Calu3 (cell line): ENCODE results near the gene SIPA1L3. TPM values are rescaled to one million over a fixed set of nuclear protein-coding genes. Genes with fewer than 3 reads are reported as not detected.

Experiments
- BruUV-seq: library from RNA; stranded (reverse); fragments of 400-500 nt; replicated peaks from 2 replicates; lab custom pipeline; 2021; lab: Mats Ljungman, UMichigan
- CTCF ChIA-PET: fragments of 300-600 bp; sonication (Branson Sonifier 250); formaldehyde crosslinking; loops from one replicate; lab custom pipeline; 2022; ENCODE audit warnings: antibody characterized with exemption; lab: Charles Lee
- DNase-seq: peaks from one replicate; pipeline ENCODE4 v3.0.0; 2022
- H3K27ac Mint-ChIP-seq: one replicate; pipeline ENCODE4 v1.8.0; 2022; ENCODE audit warnings: mixed read lengths; ENCODE audit not compliant: unreplicated experiment
- H3K27me3 Mint-ChIP-seq: one replicate; pipeline ENCODE4 v1.8.0; 2022; ENCODE audit warnings: mixed read lengths; ENCODE audit not compliant: unreplicated experiment
- H3K36me3 Mint-ChIP-seq: one replicate; pipeline ENCODE4 v1.8.0; 2022; ENCODE audit warnings: mild to moderate bottlenecking, moderate library complexity, mixed read lengths; ENCODE audit not compliant: insufficient read depth, unreplicated experiment
- H3K4me1 Mint-ChIP-seq: one replicate; pipeline ENCODE4 v1.8.0; 2022; ENCODE audit warnings: mild to moderate bottlenecking, low read depth, mixed read lengths; ENCODE audit not compliant: unreplicated experiment
- H3K4me3 Mint-ChIP-seq: one replicate; pipeline ENCODE4 v1.8.0; 2022; ENCODE audit warnings: mild to moderate bottlenecking, low read depth, moderate library complexity, mixed read lengths; ENCODE audit not compliant: unreplicated experiment
- H3K9me3 Mint-ChIP-seq: one replicate; pipeline ENCODE4 v1.8.0; 2022; ENCODE audit warnings: low read depth, mixed read lengths; ENCODE audit not compliant: unreplicated experiment
- intact Hi-C: fragments of 100-400 bp; cut with micrococcal nuclease; formaldehyde crosslinking; loops from one replicate; pipeline ENCODE4 v1.10.0; 2022; ENCODE audit not compliant: unreplicated experiment
- total RNA-seq: library from RNA; stranded (reverse); gene quantifications from 2 replicates; pipeline ENCODE4 v1.2.3, GENCODE V29; 2022
- TF ChIP-seq, protein P1 (sequence below): fragments of 200-600 bp; IDR thresholded peaks from one replicate; pipeline ENCODE4 v1.8.0; 2022; ENCODE audit warnings: antibody characterized with exemption; ENCODE audit not compliant: unreplicated experiment

Gene SIPA1L3
- total RNA-seq, 1 experiment from 2014 or later: 127 TPM

DNA sequence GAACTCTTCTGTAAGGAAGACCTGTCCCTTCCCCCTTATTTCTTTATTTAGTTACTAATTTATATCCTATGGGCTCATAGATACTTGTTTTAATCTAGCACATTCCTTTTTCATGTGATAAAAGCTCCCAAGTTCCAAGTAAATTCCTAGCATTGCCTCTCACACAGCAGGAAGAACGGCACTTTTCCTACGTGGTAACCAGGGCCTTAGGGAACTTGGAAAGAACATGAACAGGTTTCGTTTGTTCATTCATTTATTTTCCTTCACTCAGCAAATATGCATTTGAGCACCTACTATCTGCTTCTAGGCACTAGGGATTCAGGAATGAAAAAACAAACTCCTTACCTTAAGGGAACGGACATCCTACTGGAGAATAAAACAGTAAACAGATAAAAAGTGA is 125.1 kb downstream of the SIPA1L3 start:
- Mint-ChIP-seq H3K27ac (peak overlapping the region; percentile 31), H3K27me3 (no peaks in the 10 kb centered on the region), H3K9me3 (peaks cover 2% of the 10 kb centered on the region), H3K4me1 (peaks cover 13% of the 10 kb centered on the region), H3K4me3 (no peak overlapping the region), H3K36me3 (peaks cover 21% of the 10 kb centered on the region)
- intact Hi-C loops: no loop called here
- no TSS peak for BruUV-seq
- TF ChIP-seq, protein P1, sequence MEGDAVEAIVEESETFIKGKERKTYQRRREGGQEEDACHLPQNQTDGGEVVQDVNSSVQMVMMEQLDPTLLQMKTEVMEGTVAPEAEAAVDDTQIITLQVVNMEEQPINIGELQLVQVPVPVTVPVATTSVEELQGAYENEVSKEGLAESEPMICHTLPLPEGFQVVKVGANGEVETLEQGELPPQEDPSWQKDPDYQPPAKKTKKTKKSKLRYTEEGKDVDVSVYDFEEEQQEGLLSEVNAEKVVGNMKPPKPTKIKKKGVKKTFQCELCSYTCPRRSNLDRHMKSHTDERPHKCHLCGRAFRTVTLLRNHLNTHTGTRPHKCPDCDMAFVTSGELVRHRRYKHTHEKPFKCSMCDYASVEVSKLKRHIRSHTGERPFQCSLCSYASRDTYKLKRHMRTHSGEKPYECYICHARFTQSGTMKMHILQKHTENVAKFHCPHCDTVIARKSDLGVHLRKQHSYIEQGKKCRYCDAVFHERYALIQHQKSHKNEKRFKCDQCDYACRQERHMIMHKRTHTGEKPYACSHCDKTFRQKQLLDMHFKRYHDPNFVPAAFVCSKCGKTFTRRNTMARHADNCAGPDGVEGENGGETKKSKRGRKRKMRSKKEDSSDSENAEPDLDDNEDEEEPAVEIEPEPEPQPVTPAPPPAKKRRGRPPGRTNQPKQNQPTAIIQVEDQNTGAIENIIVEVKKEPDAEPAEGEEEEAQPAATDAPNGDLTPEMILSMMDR: no peak
- DNase-seq: no peak
- CTCF ChIA-PET: no interaction called here

DNA sequence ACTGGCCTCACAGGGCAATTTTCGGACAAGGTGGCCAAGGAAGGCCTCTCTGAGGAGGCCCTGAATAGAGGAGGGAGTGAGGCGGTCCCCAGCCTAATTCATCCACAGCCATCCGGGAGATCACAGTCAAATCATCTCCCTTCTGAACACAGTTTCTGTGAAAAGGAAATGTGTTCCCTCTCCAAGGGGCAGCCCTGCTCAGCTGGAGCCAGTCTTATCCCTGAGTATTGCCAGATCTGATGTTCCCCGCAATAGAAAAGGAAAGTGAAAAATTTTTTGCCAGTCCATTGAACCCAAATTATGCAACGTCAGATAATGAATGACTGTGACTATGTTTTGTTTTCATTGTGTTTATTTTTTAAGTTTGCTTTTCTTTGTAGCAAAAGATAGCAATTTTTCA is 125.9 kb downstream of the SIPA1L3 start:
- Mint-ChIP-seq H3K36me3 (peaks cover 26% of the 10 kb centered on the region), H3K9me3 (peaks cover 2% of the 10 kb centered on the region), H3K27me3 (no peaks in the 10 kb centered on the region), H3K27ac (no peak overlapping the region), H3K4me1 (peaks cover 21% of the 10 kb centered on the region), H3K4me3 (no peak overlapping the region)
- no TSS peak for BruUV-seq
- TF ChIP-seq, protein P1: no peak
- CTCF ChIA-PET: no interaction called here
- no peak for DNase-seq
- intact Hi-C loops: no loop called here

DNA sequence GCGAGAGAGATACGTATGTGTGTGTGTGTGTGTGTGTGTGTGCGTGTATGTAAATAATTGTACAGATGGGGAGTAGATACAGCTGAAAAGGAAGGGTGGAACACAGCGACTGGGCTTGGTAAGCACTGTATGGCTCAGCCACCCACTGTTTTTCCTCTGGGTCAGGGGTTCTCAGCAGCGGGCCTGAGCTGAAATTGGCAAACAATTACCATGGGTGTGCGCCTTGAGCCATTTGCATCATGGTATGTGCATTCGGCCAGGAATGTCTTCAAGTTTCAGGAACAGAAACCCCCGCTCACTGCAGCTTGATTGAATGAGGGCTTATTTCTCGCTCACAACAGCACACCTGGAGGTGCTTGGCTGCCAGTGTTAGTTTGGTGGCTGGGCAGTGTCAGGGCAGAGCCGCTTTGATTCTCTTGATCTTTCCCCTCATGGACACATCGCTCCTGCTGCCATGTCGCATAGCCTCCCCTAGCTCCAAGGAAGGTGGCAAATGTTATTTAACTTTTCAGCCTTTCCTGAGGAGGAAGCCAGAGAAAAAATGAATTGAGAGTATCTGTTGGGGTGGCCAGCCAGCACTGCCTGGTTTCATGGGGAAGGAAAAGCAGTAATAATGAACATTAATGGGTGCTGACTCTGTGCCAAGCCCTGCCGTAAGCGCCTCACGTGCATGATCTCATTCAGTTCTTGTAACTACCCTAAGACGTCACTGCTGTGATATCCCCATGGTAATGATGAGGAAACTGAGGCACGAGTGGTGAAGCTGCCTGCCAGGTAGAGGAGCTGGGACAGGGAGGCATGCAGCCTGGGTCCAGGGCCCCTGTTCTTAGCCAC is 126.9 kb downstream of the SIPA1L3 start:
- no TSS peak for BruUV-seq
- H3K27ac Mint-ChIP-seq: no peak overlapping the region
- peaks cover 21% of the 10 kb centered on the region for H3K4me1 Mint-ChIP-seq
- CTCF ChIA-PET: interaction anchor here (0.6 kb wide), 1 partner anchor 25 kb away, joined by 5 read pairs; no protein-coding TSS in a partner anchor
- peaks cover 26% of the 10 kb centered on the region for H3K36me3 Mint-ChIP-seq
- peaks cover 2% of the 10 kb centered on the region for H3K9me3 Mint-ChIP-seq
- no peak overlapping the region for H3K4me3 Mint-ChIP-seq
- H3K27me3 Mint-ChIP-seq: no peaks in the 10 kb centered on the region
- no peak for DNase-seq
- TF ChIP-seq, protein P1: no peak
- intact Hi-C loops: no loop called here

DNA sequence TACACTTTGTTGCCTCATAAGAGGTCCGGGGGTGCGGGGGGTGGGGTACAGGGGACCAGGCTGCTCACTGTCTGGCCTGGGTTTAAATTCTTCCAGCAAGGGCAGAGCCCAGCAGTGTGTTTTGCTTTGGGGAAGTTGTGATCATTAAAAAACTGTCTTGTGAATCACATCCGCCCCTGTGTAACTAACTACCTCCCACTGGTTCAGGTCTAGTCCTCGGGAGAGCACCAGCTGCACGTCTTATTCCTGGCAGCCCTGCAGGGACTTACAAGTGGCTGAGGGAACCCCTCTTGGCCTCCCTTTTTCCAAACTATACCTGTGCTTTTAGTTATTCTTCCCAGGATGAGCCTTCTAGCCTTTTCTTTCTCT is 127.5 kb downstream of the SIPA1L3 start:
- Mint-ChIP-seq H3K27ac (no peak overlapping the region), H3K4me3 (no peak overlapping the region), H3K4me1 (peaks cover 21% of the 10 kb centered on the region), H3K9me3 (peaks cover 2% of the 10 kb centered on the region), H3K36me3 (peaks cover 26% of the 10 kb centered on the region), H3K27me3 (no peaks in the 10 kb centered on the region)
- DNase-seq: no peak
- TF ChIP-seq, protein P1: no peak
- BruUV-seq: no TSS peak
- intact Hi-C loops: no loop called here
- CTCF ChIA-PET: no interaction called here
